ENCODE measurements around the gene ITGBL1.

ITGBL1 gene

GRCh38 chr13:101618440-101619187 lies 166.1 kb downstream of the ITGBL1 start:
- no peak overlapping the region for H2AFZ ChIP-seq (ENCODE audit: low read depth, low read length, severe bottlenecking)
- no peaks in the 10 kb centered on the region for H3K27me3 ChIP-seq (ENCODE audit: low read length)
- H3F3A ChIP-seq (ENCODE audit: insufficient read depth) = no peaks in the 10 kb centered on the region
- no peaks in the 10 kb centered on the region for H3K9me3 ChIP-seq (ENCODE audit: insufficient read depth, low read length)
- no peaks in the 10 kb centered on the region for H3K36me3 ChIP-seq (ENCODE audit: low read length)
- H3K4me3 ChIP-seq (ENCODE audit: insufficient read depth, low read length, poor library complexity, severe bottlenecking) = no peak overlapping the region
- no peak overlapping the region for H3K9ac ChIP-seq (ENCODE audit: low read length)
- H3K4me2 ChIP-seq (ENCODE audit: low read depth, low read length, poor library complexity, severe bottlenecking) = no peak overlapping the region
- H4K20me1 ChIP-seq (ENCODE audit: low read depth, low read length) = no peaks in the 10 kb centered on the region
- no peaks in the 10 kb centered on the region for H3K79me2 ChIP-seq (ENCODE audit: insufficient read depth, low read length)
- no peaks in the 10 kb centered on the region for H3K9me2 ChIP-seq (replicated peaks; ENCODE audit: insufficient read depth, low read length)
- no peak for TF ChIP-seq EZH2phosphoT487 (conservative IDR thresholded peaks at IDR 0.05; ENCODE audit: low read length)
- no peak for TF ChIP-seq CTCF (IDR thresholded peaks at IDR 0.05; ENCODE audit: insufficient read depth, low read length, poor library complexity, severe bottlenecking)
- no peak overlapping the region for H3K27ac ChIP-seq (ENCODE audit: low read depth, low read length)

DNA sequence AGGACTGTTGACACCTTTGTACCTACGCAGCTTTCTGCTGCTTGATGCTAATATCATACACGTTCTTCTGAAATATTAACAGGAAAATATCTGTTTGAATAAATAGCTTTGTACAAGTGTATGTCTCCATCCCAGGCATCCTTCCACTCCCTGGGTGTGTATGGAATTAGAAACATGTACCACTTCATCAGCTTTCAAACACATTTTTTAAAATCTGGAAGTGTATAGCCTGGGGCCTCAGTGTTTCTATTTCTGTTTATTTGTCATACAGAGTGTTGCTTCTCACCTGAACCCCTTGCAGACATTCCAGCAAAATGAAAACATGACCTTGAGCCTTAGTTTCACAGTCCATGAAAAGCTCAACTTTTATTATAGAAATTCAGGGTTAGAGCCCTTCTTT lies 168.6 kb downstream of the ITGBL1 start:
- Histone ChIP-seq H3K27me3 (ENCODE audit: low read length) (no peaks in the 10 kb centered on the region), H4K20me1 (ENCODE audit: low read depth, low read length) (no peaks in the 10 kb centered on the region), H3K4me3 (ENCODE audit: insufficient read depth, low read length, poor library complexity, severe bottlenecking) (no peak overlapping the region), H2AFZ (ENCODE audit: low read depth, low read length, severe bottlenecking) (no peak overlapping the region), H3K9me2 (replicated peaks; ENCODE audit: insufficient read depth, low read length) (no peaks in the 10 kb centered on the region), H3F3A (ENCODE audit: insufficient read depth) (no peaks in the 10 kb centered on the region), H3K36me3 (ENCODE audit: low read length) (no peaks in the 10 kb centered on the region), H3K27ac (ENCODE audit: low read depth, low read length) (no peak overlapping the region), H3K4me2 (ENCODE audit: low read depth, low read length, poor library complexity, severe bottlenecking) (no peak overlapping the region), H3K79me2 (ENCODE audit: insufficient read depth, low read length) (no peaks in the 10 kb centered on the region), H3K9ac (ENCODE audit: low read length) (no peak overlapping the region), H3K9me3 (ENCODE audit: insufficient read depth, low read length) (no peaks in the 10 kb centered on the region)
- no peak for TF ChIP-seq CTCF (IDR thresholded peaks at IDR 0.05; ENCODE audit: insufficient read depth, low read length, poor library complexity, severe bottlenecking)
- TF ChIP-seq EZH2phosphoT487 (conservative IDR thresholded peaks at IDR 0.05; ENCODE audit: low read length) = no peak

GRCh38 chr13:101623470-101624209 lies 171.2 kb downstream of the ITGBL1 start:
- Histone ChIP-seq H2AFZ (ENCODE audit: low read depth, low read length, severe bottlenecking) (no peak overlapping the region), H3K4me3 (ENCODE audit: insufficient read depth, low read length, poor library complexity, severe bottlenecking) (no peak overlapping the region), H3K9me3 (ENCODE audit: insufficient read depth, low read length) (no peaks in the 10 kb centered on the region), H3K27me3 (ENCODE audit: low read length) (no peaks in the 10 kb centered on the region), H3K36me3 (ENCODE audit: low read length) (no peaks in the 10 kb centered on the region), H3F3A (ENCODE audit: insufficient read depth) (no peaks in the 10 kb centered on the region), H3K4me2 (ENCODE audit: low read depth, low read length, poor library complexity, severe bottlenecking) (peak overlapping the region; percentile 30), H3K79me2 (ENCODE audit: insufficient read depth, low read length) (no peaks in the 10 kb centered on the region), H3K9me2 (replicated peaks; ENCODE audit: insufficient read depth, low read length) (no peaks in the 10 kb centered on the region), H3K27ac (ENCODE audit: low read depth, low read length) (no peak overlapping the region), H4K20me1 (ENCODE audit: low read depth, low read length) (no peaks in the 10 kb centered on the region), H3K9ac (ENCODE audit: low read length) (no peak overlapping the region)
- TF ChIP-seq EZH2phosphoT487 (conservative IDR thresholded peaks at IDR 0.05; ENCODE audit: low read length) = no peak
- no peak for TF ChIP-seq CTCF (IDR thresholded peaks at IDR 0.05; ENCODE audit: insufficient read depth, low read length, poor library complexity, severe bottlenecking)
